Thoracic aorta (tissue), 2 donors: ENCODE results near the gene TIMM44. TPM values are rescaled to one million over a fixed set of nuclear protein-coding genes. Genes with fewer than 3 reads are reported as not detected.

Experiments
- ATAC-seq: fragments of 150-250 bp; one replicate; pipeline ENCODE4 v1.8.0; 2017; ENCODE audit warnings: low read depth; ENCODE audit not compliant: insufficient number of reproducible peaks, low FRiP score
- DNase-seq: peaks from one replicate; pipeline ENCODE4 v3.0.0-alpha.2; 2020; ENCODE audit warnings: low spot score
- H3K27ac ChIP-seq, 2 donors: fragments of 200-600 bp; sonication (generic); 1 replicate in 1 of 2; 2 replicates in 1 of 2; pipeline ENCODE4 v1.5.1; 2016; ENCODE audit warnings: mild to moderate bottlenecking in 2 of 2, moderate library complexity in 2 of 2
- H3K27me3 ChIP-seq: fragments of 200-600 bp; sonication (generic); replicated peaks from 2 replicates; pipeline ENCODE4 v1.6.0; 2016; ENCODE audit warnings: mild to moderate bottlenecking; ENCODE audit not compliant: insufficient read depth
- H3K36me3 ChIP-seq: fragments of 200-600 bp; sonication (generic); one replicate; pipeline ENCODE4 v1.5.1; 2016
- H3K4me1 ChIP-seq, 2 donors: fragments of 200-600 bp; sonication (generic); 1 replicate in 1 of 2; 2 replicates in 1 of 2; pipeline versions ENCODE4 v1.5.1 to v1.6.0; 2016; ENCODE audit warnings: low read depth in 2 of 2, mild to moderate bottlenecking in 1 of 2; ENCODE audit not compliant: control insufficient read depth in 1 of 2
- H3K4me3 ChIP-seq: fragments of 200-600 bp; sonication (generic); 2 replicates; pipeline ENCODE4 v1.5.1; 2016; ENCODE audit warnings: mild to moderate bottlenecking
- H3K9me3 ChIP-seq: fragments of 200-600 bp; sonication (generic); 2 replicates; pipeline ENCODE4 v1.5.1; 2016
- total RNA-seq, 2 donors: library from RNA; depleted of rRNA; stranded (reverse); fragments of >200 nt; gene quantifications; one replicate each; pipeline versions ENCODE4 v1.1.0 to v1.2.3, GENCODE V29; 2016
- TF ChIP-seq, protein P1 (sequence below): fragments of 200-600 bp; sonication (generic); IDR thresholded peaks from one replicate; pipeline ENCODE4 v1.5.1; 2019; ENCODE audit warnings: antibody characterized with exemption

The TIMM44 gene
- total RNA-seq, 2 donors from 2014 or later = 51.2 to 77.6 TPM

DNA sequence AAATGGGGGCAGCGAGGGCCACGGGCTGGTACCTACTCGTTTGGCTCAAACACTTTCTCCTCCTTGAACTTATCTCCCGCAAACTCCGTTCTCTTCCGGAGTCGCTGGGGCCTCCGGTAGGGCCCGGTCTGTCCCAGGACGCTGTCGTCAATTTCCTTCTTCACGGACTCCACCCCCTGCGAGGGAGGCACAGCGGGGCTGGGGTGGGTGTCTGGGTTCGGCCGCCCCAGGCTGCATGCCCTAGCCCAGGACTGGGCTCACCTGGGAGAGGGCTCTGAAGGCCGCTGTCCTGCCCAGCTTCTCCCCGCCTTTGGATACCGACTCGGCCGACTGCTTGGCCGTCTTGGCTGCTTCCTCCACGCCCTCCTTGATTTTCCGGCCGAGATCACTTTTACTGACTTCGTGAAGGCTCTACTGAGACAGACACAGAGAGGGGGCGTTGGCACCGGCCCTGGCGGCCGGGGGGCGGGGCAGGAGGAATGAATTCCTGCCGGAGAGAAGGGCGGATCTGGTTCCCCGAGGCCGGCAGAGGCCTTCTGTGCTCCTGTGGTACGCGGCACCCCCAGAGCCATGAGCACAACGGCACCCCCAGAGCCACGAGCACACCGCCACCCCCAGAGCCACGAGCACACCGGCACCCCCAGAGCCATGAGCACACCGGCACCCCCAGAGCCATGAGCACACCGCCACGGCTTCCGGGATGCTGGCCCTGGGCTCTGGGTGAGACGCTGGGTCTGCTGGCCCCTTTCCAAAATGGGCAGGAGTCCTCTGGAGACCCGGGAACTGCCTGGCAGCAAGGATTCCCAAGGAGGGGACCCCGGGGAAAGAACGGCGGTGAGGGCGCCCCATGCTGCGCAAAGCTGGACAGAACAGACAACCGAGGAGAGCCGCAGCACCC is 9.4 kb downstream of the TIMM44 start:
- H3K27me3 ChIP-seq = no peaks in the 10 kb centered on the region
- H3K27ac ChIP-seq = no peak overlapping the region
- ATAC-seq (no peak), DNase-seq (no peak)
- no peaks in the 10 kb centered on the region for H3K9me3 ChIP-seq
- H3K4me3 ChIP-seq = no peak overlapping the region
- peaks cover 15 to 24% of the 10 kb centered on the region in 2 donors for H3K4me1 ChIP-seq
- TF ChIP-seq, protein P1, sequence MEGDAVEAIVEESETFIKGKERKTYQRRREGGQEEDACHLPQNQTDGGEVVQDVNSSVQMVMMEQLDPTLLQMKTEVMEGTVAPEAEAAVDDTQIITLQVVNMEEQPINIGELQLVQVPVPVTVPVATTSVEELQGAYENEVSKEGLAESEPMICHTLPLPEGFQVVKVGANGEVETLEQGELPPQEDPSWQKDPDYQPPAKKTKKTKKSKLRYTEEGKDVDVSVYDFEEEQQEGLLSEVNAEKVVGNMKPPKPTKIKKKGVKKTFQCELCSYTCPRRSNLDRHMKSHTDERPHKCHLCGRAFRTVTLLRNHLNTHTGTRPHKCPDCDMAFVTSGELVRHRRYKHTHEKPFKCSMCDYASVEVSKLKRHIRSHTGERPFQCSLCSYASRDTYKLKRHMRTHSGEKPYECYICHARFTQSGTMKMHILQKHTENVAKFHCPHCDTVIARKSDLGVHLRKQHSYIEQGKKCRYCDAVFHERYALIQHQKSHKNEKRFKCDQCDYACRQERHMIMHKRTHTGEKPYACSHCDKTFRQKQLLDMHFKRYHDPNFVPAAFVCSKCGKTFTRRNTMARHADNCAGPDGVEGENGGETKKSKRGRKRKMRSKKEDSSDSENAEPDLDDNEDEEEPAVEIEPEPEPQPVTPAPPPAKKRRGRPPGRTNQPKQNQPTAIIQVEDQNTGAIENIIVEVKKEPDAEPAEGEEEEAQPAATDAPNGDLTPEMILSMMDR = no peak
- H3K36me3 ChIP-seq = peaks cover 72% of the 10 kb centered on the region

- TF ChIP-seq, protein P1 = no peak
- Histone ChIP-seq H3K27me3 (no peaks in the 10 kb centered on the region), H3K27ac (no peak overlapping the region), H3K9me3 (no peaks in the 10 kb centered on the region), H3K4me1 (peaks cover 16 to 27% of the 10 kb centered on the region in 2 donors), H3K4me3 (no peak overlapping the region), H3K36me3 (peaks cover 72% of the 10 kb centered on the region)
- DNase-seq (no peak), ATAC-seq (no peak)
Observed at GRCh38 chr19:7933411-7933810, 10.1 kb downstream of the TIMM44 start.

DNA sequence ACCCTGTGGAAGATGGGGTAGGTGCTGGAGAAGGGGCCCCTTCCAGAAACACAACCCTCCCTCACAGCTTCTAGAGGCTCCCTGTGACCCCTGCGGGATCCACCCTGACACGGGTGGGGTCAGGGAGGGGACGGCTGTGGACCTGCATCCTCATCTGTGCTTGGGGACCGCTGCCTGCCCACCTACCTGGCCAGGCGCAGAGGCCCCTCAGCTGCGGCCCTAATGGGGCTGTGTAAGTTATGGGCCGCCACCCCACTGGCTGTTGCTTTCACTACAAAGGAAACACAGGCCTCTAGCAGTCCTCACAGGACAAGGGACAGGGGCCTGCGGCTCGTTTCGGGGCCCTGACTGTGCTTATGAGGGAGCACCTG is 10.6 kb downstream of the TIMM44 start:
- ATAC-seq = no peak
- TF ChIP-seq, protein P1 = no peak
- Histone ChIP-seq H3K4me1 (peaks cover 21 to 32% of the 10 kb centered on the region in 2 donors), H3K4me3 (no peak overlapping the region), H3K9me3 (no peaks in the 10 kb centered on the region), H3K27ac (no peak overlapping the region), H3K27me3 (no peaks in the 10 kb centered on the region), H3K36me3 (peaks cover 67% of the 10 kb centered on the region)
- DNase-seq = no peak

DNA sequence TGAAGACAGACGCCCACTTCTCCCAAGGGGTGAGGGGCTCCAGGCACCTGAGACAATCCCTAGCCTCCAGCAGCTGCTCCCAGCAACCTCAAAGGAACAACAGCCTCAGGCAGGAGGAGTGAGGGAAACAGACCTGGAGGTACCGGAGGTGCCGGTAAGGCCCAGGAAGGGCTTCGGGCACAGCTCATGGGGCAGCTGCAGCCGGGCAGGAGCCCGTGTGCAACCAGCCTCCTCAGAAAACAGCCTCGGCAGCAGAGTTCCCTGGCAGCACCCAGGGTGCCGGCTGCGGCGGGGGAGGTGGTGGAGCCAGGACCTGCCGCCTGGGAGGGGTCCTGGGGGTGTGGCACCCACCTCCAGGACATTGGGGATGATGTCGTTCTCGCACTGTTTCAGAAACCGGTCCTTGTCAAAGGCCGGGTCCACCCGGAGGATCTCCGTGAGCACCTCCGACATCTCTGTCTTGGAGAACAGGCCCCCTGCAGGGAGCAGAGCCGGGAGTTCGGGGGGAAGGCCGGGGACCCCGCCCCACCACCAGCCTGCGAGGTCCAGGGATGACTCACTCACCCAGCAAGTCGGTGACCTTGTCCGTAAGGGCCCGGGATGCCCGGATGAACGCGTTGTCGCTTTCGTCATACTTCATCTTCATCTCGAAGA is 11.1 kb downstream of the TIMM44 start:
- Histone ChIP-seq H3K9me3 (no peaks in the 10 kb centered on the region), H3K27me3 (no peaks in the 10 kb centered on the region), H3K27ac (no peak overlapping the region), H3K36me3 (peaks cover 62% of the 10 kb centered on the region), H3K4me3 (no peak overlapping the region), H3K4me1 (peaks cover 25 to 37% of the 10 kb centered on the region in 2 donors)
- ATAC-seq = no peak
- TF ChIP-seq, protein P1 = no peak
- no peak for DNase-seq

GRCh38 chr19:7931221-7932061 is 12.0 kb downstream of the TIMM44 start:
- Histone ChIP-seq H3K27ac (peak overlapping the region; percentile 42 to 99), H3K4me1 (peaks cover 28 to 44% of the 10 kb centered on the region in 2 donors), H3K4me3 (no peak overlapping the region), H3K9me3 (no peaks in the 10 kb centered on the region), H3K36me3 (peaks cover 52% of the 10 kb centered on the region), H3K27me3 (no peaks in the 10 kb centered on the region)
- no peak for ATAC-seq
- TF ChIP-seq, protein P1 = no peak
- DNase-seq = no peak
